ENCODE measurements around the gene RCHY1. TPM values are rescaled to one million over a fixed set of nuclear protein-coding genes. Genes with fewer than 3 reads are reported as not detected.
"Not testable (repeated sequence)": the region's sequence is repeated elsewhere in the genome, so short reads cannot be mapped to it uniquely, and the experiment has no call there.

The RCHY1 gene
- total and polyA plus RNA-seq, 10 donors, result 9.4 to 51.2 (median 39.7) TPM

DNA sequence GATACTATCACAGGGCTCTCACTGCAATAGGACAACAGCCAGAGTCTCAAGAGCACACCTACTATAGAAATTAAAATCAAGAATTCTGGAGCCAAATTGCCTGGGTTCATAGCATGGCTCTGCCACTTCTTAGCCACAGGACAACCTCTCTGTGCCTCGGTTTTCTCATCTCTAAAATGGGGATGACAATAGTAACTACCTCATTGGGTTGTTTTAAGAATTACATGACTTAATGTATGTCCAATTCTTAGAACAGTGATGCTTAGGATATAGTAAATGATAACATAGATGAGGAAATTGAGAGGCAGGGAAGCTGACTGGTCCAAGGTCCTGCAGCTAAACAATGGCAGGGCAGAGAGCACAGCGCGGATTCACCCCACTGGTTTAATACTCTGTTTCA lies 30.7 kb upstream of the RCHY1 start:
- Histone ChIP-seq H3K4me1 (no peaks in the 10 kb centered on the region), H3K9me3 (no peaks in the 10 kb centered on the region), H3K27me3 (replicated peaks in 1 of 7) (no peaks in the 10 kb centered on the region), H3K4me3 (no peak overlapping the region), H3K36me3 (peaks cover 0 to 51% (median 6%) of the 10 kb centered on the region in 6 donors), H3K27ac (no peak overlapping the region)
- 85 to 95% (median 90%) methylated on average over 3 of the region's 3 CpGs for WGBS, 5 donors
- no peak for DNase-seq
- intact Hi-C loops (cut with DNase I; ENCODE audit: low total_unique reads), result no loop called here
- TF ChIP-seq POLR2A (IDR thresholded peaks at IDR 0.05) (no peak), POLR2AphosphoS5 (IDR thresholded peaks at IDR 0.05) (no peak)
- TF ChIP-seq, protein P1, sequence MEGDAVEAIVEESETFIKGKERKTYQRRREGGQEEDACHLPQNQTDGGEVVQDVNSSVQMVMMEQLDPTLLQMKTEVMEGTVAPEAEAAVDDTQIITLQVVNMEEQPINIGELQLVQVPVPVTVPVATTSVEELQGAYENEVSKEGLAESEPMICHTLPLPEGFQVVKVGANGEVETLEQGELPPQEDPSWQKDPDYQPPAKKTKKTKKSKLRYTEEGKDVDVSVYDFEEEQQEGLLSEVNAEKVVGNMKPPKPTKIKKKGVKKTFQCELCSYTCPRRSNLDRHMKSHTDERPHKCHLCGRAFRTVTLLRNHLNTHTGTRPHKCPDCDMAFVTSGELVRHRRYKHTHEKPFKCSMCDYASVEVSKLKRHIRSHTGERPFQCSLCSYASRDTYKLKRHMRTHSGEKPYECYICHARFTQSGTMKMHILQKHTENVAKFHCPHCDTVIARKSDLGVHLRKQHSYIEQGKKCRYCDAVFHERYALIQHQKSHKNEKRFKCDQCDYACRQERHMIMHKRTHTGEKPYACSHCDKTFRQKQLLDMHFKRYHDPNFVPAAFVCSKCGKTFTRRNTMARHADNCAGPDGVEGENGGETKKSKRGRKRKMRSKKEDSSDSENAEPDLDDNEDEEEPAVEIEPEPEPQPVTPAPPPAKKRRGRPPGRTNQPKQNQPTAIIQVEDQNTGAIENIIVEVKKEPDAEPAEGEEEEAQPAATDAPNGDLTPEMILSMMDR (IDR thresholded peaks at IDR 0.05 in 8 of 11, conservative IDR thresholded peaks at IDR 0.05 in 3 of 11), result no peak

DNA sequence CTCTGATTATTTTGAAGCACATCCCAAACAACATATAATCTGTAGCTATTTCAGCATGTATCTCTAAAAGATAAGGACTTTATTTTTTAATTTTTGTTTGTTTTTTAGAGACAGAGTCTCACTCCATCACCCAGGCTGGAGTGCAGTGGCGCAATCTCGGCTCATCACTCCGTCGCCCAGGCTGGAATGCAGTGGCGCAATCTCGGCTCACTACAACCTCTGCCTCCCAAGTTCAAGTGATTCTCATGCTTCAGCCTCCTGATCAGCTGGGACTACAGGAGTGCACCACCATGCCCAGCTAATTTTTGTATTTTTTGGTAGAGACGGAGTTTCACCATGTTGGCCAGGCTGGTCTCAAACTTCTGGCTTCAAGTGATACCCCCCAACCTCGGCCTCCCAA lies 30.0 kb upstream of the RCHY1 start:
- H3K4me1 ChIP-seq; DNase-seq; H3K9me3 ChIP-seq; H3K4me3 ChIP-seq; H3K27me3 ChIP-seq (replicated peaks in 1 of 7); intact Hi-C loops (cut with DNase I; ENCODE audit: low total_unique reads); H3K27ac ChIP-seq: not testable (repeated sequence)
- H3K36me3 ChIP-seq, result peaks cover 0 to 54% (median 8%) of the 10 kb centered on the region in 6 donors
- 88 to 93% (median 92%) methylated on average over 8 of the region's 8 CpGs for WGBS, 5 donors

DNA sequence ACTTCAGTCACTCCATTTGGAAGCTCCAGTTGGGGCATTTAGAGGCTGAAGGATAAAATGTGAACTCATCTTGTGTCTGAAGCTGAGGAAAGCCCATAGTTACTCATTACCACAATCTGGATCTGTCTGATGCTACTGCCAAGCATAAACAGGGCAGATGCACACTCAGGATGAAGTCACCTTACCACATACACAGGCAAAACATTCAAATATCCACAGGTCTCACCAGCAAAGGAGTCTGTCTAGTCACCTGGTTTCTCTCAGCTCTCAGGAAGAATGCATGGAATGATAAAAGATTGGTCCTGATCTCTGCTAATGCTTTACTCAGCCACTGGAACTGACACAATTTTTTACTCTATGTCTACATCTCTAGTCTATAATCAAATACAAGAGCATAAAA lies 28.6 kb upstream of the RCHY1 start:
- Histone ChIP-seq H3K4me1 (no peaks in the 10 kb centered on the region), H3K27me3 (replicated peaks in 1 of 7) (no peaks in the 10 kb centered on the region), H3K27ac (no peak overlapping the region), H3K36me3 (peaks cover 0 to 58% (median 8%) of the 10 kb centered on the region in 6 donors), H3K9me3 (no peaks in the 10 kb centered on the region), H3K4me3 (no peak overlapping the region)
- TF ChIP-seq, protein P1 (IDR thresholded peaks at IDR 0.05 in 8 of 11, conservative IDR thresholded peaks at IDR 0.05 in 3 of 11), result no peak
- TF ChIP-seq POLR2AphosphoS5 (IDR thresholded peaks at IDR 0.05) (no peak), POLR2A (IDR thresholded peaks at IDR 0.05) (no peak)
- DNase-seq, result no peak
- intact Hi-C loops (cut with DNase I; ENCODE audit: low total_unique reads), result no loop called here

DNA sequence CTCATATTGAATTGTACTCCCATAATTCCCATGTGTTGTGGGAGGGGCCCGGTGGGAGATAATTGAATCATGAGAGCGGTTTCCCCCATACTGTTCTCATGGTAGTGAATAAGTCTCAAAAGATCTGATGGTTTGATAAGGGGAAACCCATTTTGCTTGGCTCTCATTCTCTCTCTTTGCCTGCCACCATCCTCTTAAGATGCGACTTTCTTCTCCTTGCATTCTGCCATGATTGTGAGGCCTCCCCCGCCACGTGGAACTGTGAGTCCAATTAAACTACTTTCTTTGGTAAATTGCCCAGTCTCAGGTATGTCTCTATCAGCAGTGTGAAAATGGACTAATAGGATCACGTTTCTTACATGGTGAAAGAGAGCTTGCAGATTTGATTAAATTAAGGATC lies 23.1 kb upstream of the RCHY1 start:
- H3K36me3 ChIP-seq, result peaks cover 0 to 41% (median 12%) of the 10 kb centered on the region in 6 donors
- DNase-seq; H3K4me1 ChIP-seq; H3K27ac ChIP-seq; H3K27me3 ChIP-seq (replicated peaks in 1 of 7); H3K4me3 ChIP-seq; intact Hi-C loops (cut with DNase I; ENCODE audit: low total_unique reads): not testable (repeated sequence)
- peaks cover 0 to 18% (median 15%) of the 10 kb centered on the region in 8 donors for H3K9me3 ChIP-seq
- WGBS, 5 donors, result 93 to 98% (median 96%) methylated on average over 6 of the region's 6 CpGs

DNA sequence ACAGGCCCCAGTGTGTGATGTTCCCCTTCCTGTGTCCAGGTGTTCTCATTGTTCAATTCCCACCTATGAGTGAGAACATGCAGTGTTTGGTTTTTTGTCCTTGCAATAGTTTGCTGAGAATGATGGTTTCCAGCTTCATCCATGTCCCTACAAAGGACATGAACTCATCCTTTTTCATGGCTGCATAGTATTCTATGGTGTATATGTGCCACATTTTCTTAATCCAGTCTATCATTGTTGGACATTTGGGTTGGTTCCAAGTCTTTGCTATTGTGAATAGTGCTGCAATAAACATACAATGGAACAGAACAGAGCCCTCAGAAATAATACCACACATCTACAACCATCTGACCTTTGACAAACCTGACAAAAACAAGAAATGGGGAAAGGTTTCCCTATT lies 19.7 kb upstream of the RCHY1 start:
- H3K36me3 ChIP-seq, result peaks cover 0 to 56% (median 33%) of the 10 kb centered on the region in 6 donors

DNA sequence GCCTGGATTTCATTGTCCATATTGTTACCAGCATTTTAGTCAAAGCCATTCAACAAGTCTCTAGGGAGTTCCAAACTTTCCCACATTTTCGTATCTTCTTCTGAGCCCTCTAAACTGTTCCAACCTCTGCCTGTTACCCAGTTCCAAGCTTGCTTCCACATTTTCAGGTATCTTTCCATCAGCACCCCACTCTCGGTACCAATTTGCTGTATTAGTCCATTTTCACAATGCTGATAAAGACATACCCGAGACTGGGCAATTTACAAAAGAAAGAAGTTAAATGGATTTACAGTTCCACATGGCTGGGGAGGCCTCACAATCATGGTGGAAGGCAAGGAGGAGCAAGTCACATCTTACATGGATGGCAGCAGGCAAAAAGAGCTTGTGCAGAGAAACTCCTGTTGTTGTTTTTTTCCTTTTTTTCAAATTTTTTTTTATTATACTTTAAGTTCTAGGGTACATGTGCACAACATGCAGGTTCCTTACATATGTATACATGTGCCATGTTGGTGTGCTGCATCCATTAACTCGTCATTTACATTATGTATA lies 19.2 kb upstream of the RCHY1 start:
- H3K4me1 ChIP-seq; H3K27me3 ChIP-seq (replicated peaks in 1 of 7); H3K27ac ChIP-seq; DNase-seq; H3K4me3 ChIP-seq; intact Hi-C loops (cut with DNase I; ENCODE audit: low total_unique reads): not testable (repeated sequence)
- Histone ChIP-seq H3K9me3 (peaks cover 0 to 30% (median 20%) of the 10 kb centered on the region in 8 donors), H3K36me3 (peaks cover 0 to 61% (median 37%) of the 10 kb centered on the region in 6 donors)
- 95 to 99% (median 97%) methylated on average over 4 of the region's 4 CpGs for WGBS, 5 donors

More for the DNA sequence above, 19.7 kb upstream of the RCHY1 start:
- intact Hi-C loops (cut with DNase I; ENCODE audit: low total_unique reads); H3K4me1 ChIP-seq; H3K4me3 ChIP-seq; DNase-seq; H3K27ac ChIP-seq; H3K27me3 ChIP-seq (replicated peaks in 1 of 7): not testable (repeated sequence)
- peaks cover 0 to 30% (median 20%) of the 10 kb centered on the region in 8 donors for H3K9me3 ChIP-seq

DNA sequence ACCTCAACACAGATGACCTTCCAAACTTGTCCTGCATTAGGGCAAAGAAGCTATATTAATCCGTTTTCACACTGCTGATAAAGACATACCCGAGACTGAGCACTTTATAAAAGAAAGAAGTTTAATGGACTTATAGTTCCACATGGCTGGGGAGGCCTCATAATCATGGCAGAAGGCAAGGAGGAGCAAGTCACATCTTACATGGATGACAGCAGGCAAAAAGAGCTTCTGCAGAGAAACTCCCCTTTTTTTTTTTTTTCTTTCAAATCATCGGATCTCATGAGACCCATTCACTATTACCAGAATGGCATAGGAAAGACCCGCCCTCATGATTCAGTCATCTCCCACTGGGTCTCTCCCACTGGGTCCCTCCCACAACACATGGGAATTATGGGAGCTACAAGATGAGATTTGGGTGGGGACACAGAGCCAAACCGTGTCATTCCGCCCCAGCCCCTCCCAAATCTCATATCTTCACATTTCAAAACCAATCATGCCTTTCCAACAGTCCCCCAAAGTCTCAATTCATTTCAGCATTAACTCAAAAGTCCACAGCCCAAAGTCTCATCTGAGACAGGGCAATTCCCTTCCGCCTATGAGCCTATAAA lies 17.4 kb upstream of the RCHY1 start:
- WGBS, 5 donors, result 77 to 97% (median 94%) methylated on average over 7 of the region's 7 CpGs
- Histone ChIP-seq H3K9me3 (peaks cover 0 to 30% (median 20%) of the 10 kb centered on the region in 8 donors), H3K36me3 (peaks cover 4 to 73% (median 53%) of the 10 kb centered on the region in 6 donors)
- H3K4me1 ChIP-seq; intact Hi-C loops (cut with DNase I; ENCODE audit: low total_unique reads); H3K27ac ChIP-seq; H3K4me3 ChIP-seq; H3K27me3 ChIP-seq (replicated peaks in 1 of 7); DNase-seq: not testable (repeated sequence)
